Measurements from ENCODE around the gene RXRA. TPM values are rescaled to one million over a fixed set of nuclear protein-coding genes. Genes with fewer than 3 reads are reported as not detected.
A peak's percentile ranks its signal among the peaks of the same experiment; 100 is the strongest.

The RXRA gene
- total and polyA plus RNA-seq, 9 donors, result 19.0 to 44.4 (median 32.0) TPM

- Histone ChIP-seq H3K27me3 (ENCODE audit: control insufficient read depth, insufficient read depth, low read length) (no peaks in the 10 kb centered on the region), H3K9me3 (replicated peaks; ENCODE audit: control insufficient read depth, low read depth, low read length) (no peaks in the 10 kb centered on the region), H3K4me1 (ENCODE audit: control insufficient read depth, insufficient read depth, low read length) (peaks cover 81% of the 10 kb centered on the region), H3K4me3 (ENCODE audit: low read length) (no peak overlapping the region), H3K27ac (ENCODE audit: low read length) (no peak overlapping the region), H3K36me3 (ENCODE audit: control insufficient read depth, insufficient read depth, low read length) (peaks cover 8% of the 10 kb centered on the region)
- WGBS (ENCODE audit: insufficient coverage), result 78% methylated on average over 8 of the region's 8 CpGs
- DNase-seq, result no peak
Measured at GRCh38 chr9:134336924-134337323, 10.7 kb downstream of the RXRA start.

- Histone ChIP-seq H3K27me3 (ENCODE audit: control insufficient read depth, insufficient read depth, low read length) (no peaks in the 10 kb centered on the region), H3K4me1 (ENCODE audit: control insufficient read depth, insufficient read depth, low read length) (peaks cover 85% of the 10 kb centered on the region), H3K4me3 (ENCODE audit: low read length) (no peak overlapping the region), H3K27ac (ENCODE audit: low read length) (no peak overlapping the region), H3K36me3 (ENCODE audit: control insufficient read depth, insufficient read depth, low read length) (peaks cover 8% of the 10 kb centered on the region), H3K9me3 (replicated peaks; ENCODE audit: control insufficient read depth, low read depth, low read length) (no peaks in the 10 kb centered on the region)
- 94% methylated on average over 9 of the region's 13 CpGs for WGBS (ENCODE audit: insufficient coverage)
- DNase-seq, result no peak
Measured at GRCh38 chr9:134337469-134337868, 11.2 kb downstream of the RXRA start.

GRCh38 chr9:134338394-134339182 is 12.3 kb downstream of the RXRA start:
- DNase-seq, result no peak
- Histone ChIP-seq H3K9me3 (replicated peaks; ENCODE audit: control insufficient read depth, low read depth, low read length) (no peaks in the 10 kb centered on the region), H3K27me3 (ENCODE audit: control insufficient read depth, insufficient read depth, low read length) (no peaks in the 10 kb centered on the region), H3K4me3 (ENCODE audit: low read length) (no peak overlapping the region), H3K36me3 (ENCODE audit: control insufficient read depth, insufficient read depth, low read length) (peaks cover 8% of the 10 kb centered on the region), H3K27ac (ENCODE audit: low read length) (no peak overlapping the region), H3K4me1 (ENCODE audit: control insufficient read depth, insufficient read depth, low read length) (peaks cover 85% of the 10 kb centered on the region)
- WGBS (ENCODE audit: insufficient coverage), result 45% methylated on average over 25 of the region's 27 CpGs

GRCh38 chr9:134339183-134339806 is 13.0 kb downstream of the RXRA start:
- Histone ChIP-seq H3K36me3 (ENCODE audit: control insufficient read depth, insufficient read depth, low read length) (peaks cover 8% of the 10 kb centered on the region), H3K4me1 (ENCODE audit: control insufficient read depth, insufficient read depth, low read length) (peaks cover 85% of the 10 kb centered on the region), H3K27me3 (ENCODE audit: control insufficient read depth, insufficient read depth, low read length) (no peaks in the 10 kb centered on the region), H3K4me3 (ENCODE audit: low read length) (no peak overlapping the region), H3K9me3 (replicated peaks; ENCODE audit: control insufficient read depth, low read depth, low read length) (no peaks in the 10 kb centered on the region), H3K27ac (ENCODE audit: low read length) (no peak overlapping the region)
- DNase-seq, result no peak
- WGBS (ENCODE audit: insufficient coverage), result 46% methylated on average over 14 of the region's 17 CpGs

- peak; percentile 62 for DNase-seq
- peaks cover 8% of the 10 kb centered on the region for H3K36me3 ChIP-seq (ENCODE audit: control insufficient read depth, insufficient read depth, low read length)
- H3K9me3 ChIP-seq (replicated peaks; ENCODE audit: control insufficient read depth, low read depth, low read length), result no peaks in the 10 kb centered on the region
- H3K4me3 ChIP-seq (ENCODE audit: low read length), result no peak overlapping the region
- H3K27me3 ChIP-seq (ENCODE audit: control insufficient read depth, insufficient read depth, low read length), result no peaks in the 10 kb centered on the region
- H3K4me1 ChIP-seq (ENCODE audit: control insufficient read depth, insufficient read depth, low read length), result peaks cover 95% of the 10 kb centered on the region
- peak overlapping the region; percentile 47 for H3K27ac ChIP-seq (ENCODE audit: low read length)
- 65% methylated on average over 26 of the region's 28 CpGs for WGBS (ENCODE audit: insufficient coverage)
Measured at GRCh38 chr9:134340475-134341160, 14.4 kb downstream of the RXRA start.

GRCh38 chr9:134341306-134341705 is 15.1 kb downstream of the RXRA start:
- Histone ChIP-seq H3K4me3 (ENCODE audit: low read length) (no peak overlapping the region), H3K27ac (ENCODE audit: low read length) (peak overlapping the region; percentile 47), H3K9me3 (replicated peaks; ENCODE audit: control insufficient read depth, low read depth, low read length) (no peaks in the 10 kb centered on the region), H3K36me3 (ENCODE audit: control insufficient read depth, insufficient read depth, low read length) (peaks cover 8% of the 10 kb centered on the region), H3K4me1 (ENCODE audit: control insufficient read depth, insufficient read depth, low read length) (peaks cover 92% of the 10 kb centered on the region), H3K27me3 (ENCODE audit: control insufficient read depth, insufficient read depth, low read length) (no peaks in the 10 kb centered on the region)
- 64% methylated on average over 5 of the region's 9 CpGs for WGBS (ENCODE audit: insufficient coverage)
- peak; percentile 61 for DNase-seq

- Histone ChIP-seq H3K4me3 (ENCODE audit: low read length) (no peak overlapping the region), H3K27ac (ENCODE audit: low read length) (no peak overlapping the region), H3K4me1 (ENCODE audit: control insufficient read depth, insufficient read depth, low read length) (peaks cover 89% of the 10 kb centered on the region), H3K9me3 (replicated peaks; ENCODE audit: control insufficient read depth, low read depth, low read length) (no peaks in the 10 kb centered on the region), H3K27me3 (ENCODE audit: control insufficient read depth, insufficient read depth, low read length) (no peaks in the 10 kb centered on the region), H3K36me3 (ENCODE audit: control insufficient read depth, insufficient read depth, low read length) (peaks cover 8% of the 10 kb centered on the region)
- DNase-seq, result no peak
- 82% methylated on average over 19 of the region's 19 CpGs for WGBS (ENCODE audit: insufficient coverage)
Measured at GRCh38 chr9:134341929-134342745, 15.9 kb downstream of the RXRA start.

- Histone ChIP-seq H3K9me3 (replicated peaks; ENCODE audit: control insufficient read depth, low read depth, low read length) (no peaks in the 10 kb centered on the region), H3K27me3 (ENCODE audit: control insufficient read depth, insufficient read depth, low read length) (no peaks in the 10 kb centered on the region), H3K36me3 (ENCODE audit: control insufficient read depth, insufficient read depth, low read length) (peaks cover 8% of the 10 kb centered on the region), H3K27ac (ENCODE audit: low read length) (no peak overlapping the region), H3K4me1 (ENCODE audit: control insufficient read depth, insufficient read depth, low read length) (peaks cover 87% of the 10 kb centered on the region), H3K4me3 (ENCODE audit: low read length) (no peak overlapping the region)
- 87% methylated on average over 5 of the region's 7 CpGs for WGBS (ENCODE audit: insufficient coverage)
- DNase-seq, result no peak
Measured at GRCh38 chr9:134342746-134343115, 16.5 kb downstream of the RXRA start.

- peaks cover 82% of the 10 kb centered on the region for H3K4me1 ChIP-seq (ENCODE audit: control insufficient read depth, insufficient read depth, low read length)
- WGBS (ENCODE audit: insufficient coverage), result 54% methylated on average over 12 of the region's 16 CpGs
- no peaks in the 10 kb centered on the region for H3K27me3 ChIP-seq (ENCODE audit: control insufficient read depth, insufficient read depth, low read length)
- peak; percentile 51 for DNase-seq
- no peak overlapping the region for H3K27ac ChIP-seq (ENCODE audit: low read length)
- no peak overlapping the region for H3K4me3 ChIP-seq (ENCODE audit: low read length)
- peaks cover 5% of the 10 kb centered on the region for H3K36me3 ChIP-seq (ENCODE audit: control insufficient read depth, insufficient read depth, low read length)
- no peaks in the 10 kb centered on the region for H3K9me3 ChIP-seq (replicated peaks; ENCODE audit: control insufficient read depth, low read depth, low read length)
Measured at GRCh38 chr9:134343637-134344036, 17.4 kb downstream of the RXRA start.
